PFSK-1 (cell line): ENCODE results near the gene MSH4. TPM values are rescaled to one million over a fixed set of nuclear protein-coding genes. Genes with fewer than 3 reads are reported as not detected.
A peak's percentile ranks its signal among the peaks of the same experiment; 100 is the strongest.

ENCODE experiments used
- FOXP2 ChIP-seq: optimal IDR thresholded peaks from 2 replicates; pipeline ENCODE3; 2011; ENCODE audit warnings: borderline replicate concordance, control low read depth, inconsistent platforms; ENCODE audit not compliant: insufficient read depth; ENCODE audit errors: extremely low read length, extremely low read depth
- POLR2AphosphoS5 ChIP-seq: IDR thresholded peaks from 2 replicates; pipeline ENCODE4 v1.6.1; 2012; ENCODE audit warnings: low read depth, mild to moderate bottlenecking, control low read depth, low read length, moderate library complexity
- SIN3A ChIP-seq: IDR thresholded peaks from 2 replicates; pipeline ENCODE4 v1.6.1; 2012; ENCODE audit warnings: mild to moderate bottlenecking, low read length, moderate library complexity, borderline replicate concordance; ENCODE audit not compliant: insufficient read depth
- TAF1 ChIP-seq: IDR thresholded peaks from 2 replicates; pipeline ENCODE4 v1.6.1; 2012; ENCODE audit warnings: low read length, control low read depth, borderline replicate concordance; ENCODE audit not compliant: insufficient read depth
- polyA plus RNA-seq: library from polyadenylated mRNA; unstranded; fragments of >200 nt; gene quantifications from one replicate; pipeline ENCODE4 v1.2.1, GENCODE V29; 2012; ENCODE audit warnings: low read depth, missing spikeins; ENCODE audit not compliant: insufficient read length
- TF ChIP-seq, protein P1 (sequence below), 2 experiments: IDR thresholded peaks; 2 replicates each; pipeline versions ENCODE4 v1.6.1 to v1.8.0; 2011 to 2012; ENCODE audit warnings: low read depth in 2 of 2, low read length in 2 of 2, control low read depth in 1 of 2, inconsistent platforms in 1 of 2, mild to moderate bottlenecking in 1 of 2, moderate library complexity in 1 of 2; ENCODE audit not compliant: insufficient read depth in 1 of 2

The MSH4 gene
- not detected for polyA plus RNA-seq

DNA sequence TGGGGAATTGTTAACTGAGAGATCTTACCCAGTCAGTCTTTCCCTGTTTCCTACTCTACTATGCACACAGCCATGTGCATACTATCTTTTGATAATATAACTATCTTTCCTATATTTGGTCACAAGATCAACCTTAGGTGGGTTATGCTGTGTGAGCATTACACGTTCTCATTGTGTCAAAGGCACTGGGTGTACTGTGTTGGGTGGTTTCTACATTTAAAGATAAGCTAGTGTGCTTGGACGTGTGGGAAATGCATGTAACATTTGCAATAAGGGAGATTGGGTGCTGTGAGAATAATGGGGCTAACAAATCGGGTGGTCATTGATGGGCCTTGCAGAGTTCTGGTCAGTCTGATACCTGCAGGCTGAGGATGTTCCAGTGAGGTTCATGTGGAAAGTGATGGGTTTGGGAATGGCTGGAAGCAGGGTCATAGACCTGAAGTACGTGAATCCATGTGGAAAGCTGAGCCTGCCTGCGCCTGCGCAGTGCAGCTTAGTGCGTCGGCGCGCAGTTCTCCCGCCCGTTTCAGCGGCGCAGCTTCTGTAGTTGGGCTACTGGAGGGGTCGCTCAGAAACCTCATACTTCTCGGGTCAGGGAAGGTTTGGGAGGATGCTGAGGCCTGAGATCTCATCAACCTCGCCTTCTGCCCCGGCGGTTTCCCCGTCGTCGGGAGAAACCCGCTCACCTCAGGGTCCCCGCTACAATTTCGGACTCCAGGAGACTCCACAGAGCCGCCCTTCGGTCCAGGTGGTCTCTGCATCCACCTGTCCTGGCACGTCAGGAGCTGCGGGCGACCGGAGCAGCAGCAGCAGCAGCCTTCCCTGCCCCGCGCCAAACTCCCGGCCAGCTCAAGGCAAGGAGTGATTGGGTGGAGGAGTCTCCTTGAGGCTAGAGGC lies at the start of gene MSH4:
TSS of gene MSH4 (plus strand) at position 507 of the 897 bp plus-strand sequence. CDS start at position 611, 104 bp downstream.
- TF ChIP-seq POLR2AphosphoS5 (peak; percentile 93), SIN3A (peak; percentile 72; the same call in 1 of the 2 replicates)
- TF ChIP-seq, protein P1, sequence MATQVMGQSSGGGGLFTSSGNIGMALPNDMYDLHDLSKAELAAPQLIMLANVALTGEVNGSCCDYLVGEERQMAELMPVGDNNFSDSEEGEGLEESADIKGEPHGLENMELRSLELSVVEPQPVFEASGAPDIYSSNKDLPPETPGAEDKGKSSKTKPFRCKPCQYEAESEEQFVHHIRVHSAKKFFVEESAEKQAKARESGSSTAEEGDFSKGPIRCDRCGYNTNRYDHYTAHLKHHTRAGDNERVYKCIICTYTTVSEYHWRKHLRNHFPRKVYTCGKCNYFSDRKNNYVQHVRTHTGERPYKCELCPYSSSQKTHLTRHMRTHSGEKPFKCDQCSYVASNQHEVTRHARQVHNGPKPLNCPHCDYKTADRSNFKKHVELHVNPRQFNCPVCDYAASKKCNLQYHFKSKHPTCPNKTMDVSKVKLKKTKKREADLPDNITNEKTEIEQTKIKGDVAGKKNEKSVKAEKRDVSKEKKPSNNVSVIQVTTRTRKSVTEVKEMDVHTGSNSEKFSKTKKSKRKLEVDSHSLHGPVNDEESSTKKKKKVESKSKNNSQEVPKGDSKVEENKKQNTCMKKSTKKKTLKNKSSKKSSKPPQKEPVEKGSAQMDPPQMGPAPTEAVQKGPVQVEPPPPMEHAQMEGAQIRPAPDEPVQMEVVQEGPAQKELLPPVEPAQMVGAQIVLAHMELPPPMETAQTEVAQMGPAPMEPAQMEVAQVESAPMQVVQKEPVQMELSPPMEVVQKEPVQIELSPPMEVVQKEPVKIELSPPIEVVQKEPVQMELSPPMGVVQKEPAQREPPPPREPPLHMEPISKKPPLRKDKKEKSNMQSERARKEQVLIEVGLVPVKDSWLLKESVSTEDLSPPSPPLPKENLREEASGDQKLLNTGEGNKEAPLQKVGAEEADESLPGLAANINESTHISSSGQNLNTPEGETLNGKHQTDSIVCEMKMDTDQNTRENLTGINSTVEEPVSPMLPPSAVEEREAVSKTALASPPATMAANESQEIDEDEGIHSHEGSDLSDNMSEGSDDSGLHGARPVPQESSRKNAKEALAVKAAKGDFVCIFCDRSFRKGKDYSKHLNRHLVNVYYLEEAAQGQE (IDR thresholded peaks at IDR 0.05; ENCODE audit: insufficient read depth in 1 of 2, low read depth in 2 of 2, low read length in 2 of 2) = no peak

DNA sequence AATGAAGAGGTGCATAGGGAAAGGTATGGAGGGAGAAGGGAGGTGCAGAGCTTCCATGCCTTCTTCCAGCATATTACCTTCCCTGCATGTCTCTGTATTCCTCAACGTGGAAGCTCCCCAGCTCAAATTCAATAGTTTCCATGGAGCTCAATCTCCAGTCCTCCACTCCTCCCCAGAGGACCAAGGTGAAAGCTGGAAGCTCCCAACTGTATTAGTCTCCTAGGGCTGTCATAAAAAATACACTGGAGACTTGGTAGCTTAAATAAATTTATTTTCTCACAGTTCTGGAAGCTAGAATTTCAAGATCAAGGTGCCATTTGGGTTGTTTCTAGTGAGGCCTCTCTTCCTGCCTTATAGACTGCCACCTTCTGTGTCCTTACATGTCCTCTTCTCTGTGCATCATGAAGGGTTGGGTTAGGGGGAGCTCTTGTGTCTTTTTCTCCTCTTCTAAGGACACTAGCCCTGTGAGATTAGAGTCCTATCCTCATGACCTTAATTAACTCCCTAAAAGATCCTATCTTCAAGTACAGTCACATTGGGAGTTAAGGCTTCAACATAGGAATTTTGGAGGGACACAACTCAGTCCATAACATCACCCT lies 32.5 kb upstream of the MSH4 start:
- TF ChIP-seq FOXP2 (no peak), TAF1 (no peak), SIN3A (no peak), POLR2AphosphoS5 (no peak)
- TF ChIP-seq, protein P1 (IDR thresholded peaks at IDR 0.05; ENCODE audit: insufficient read depth in 1 of 2, low read depth in 2 of 2, low read length in 2 of 2) = no peak

DNA sequence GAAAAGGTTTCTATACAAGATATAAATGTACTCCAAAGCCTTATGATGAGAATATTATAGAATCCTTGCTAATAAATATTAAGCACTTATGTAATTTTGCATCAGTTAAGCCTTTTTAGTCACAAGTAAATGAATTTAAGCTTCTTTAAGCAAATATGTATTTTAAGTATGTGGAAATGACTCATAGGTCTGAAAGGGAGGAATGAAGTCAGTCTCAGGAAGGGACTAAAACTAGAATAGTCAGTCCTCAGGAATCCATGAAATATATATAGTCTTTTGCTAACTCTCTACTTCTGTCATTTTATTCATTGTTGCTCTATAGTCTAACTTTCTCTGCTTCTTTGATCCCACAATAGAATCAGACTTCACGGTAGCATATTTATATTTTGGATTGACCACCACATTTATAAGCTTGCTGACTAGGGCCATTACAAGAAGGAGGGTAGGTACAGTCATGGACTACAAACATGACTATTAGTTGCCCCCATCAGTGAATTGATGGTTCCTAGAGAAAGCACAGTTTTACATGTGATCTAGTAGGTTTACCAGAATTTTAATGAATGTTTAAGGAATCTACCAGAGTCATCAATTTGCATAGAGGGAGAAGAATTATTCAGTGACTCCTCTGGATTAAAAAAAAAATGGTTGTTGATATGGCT lies 30.9 kb upstream of the MSH4 start:
- TF ChIP-seq POLR2AphosphoS5 (no peak), TAF1 (no peak)
- TF ChIP-seq, protein P1 (IDR thresholded peaks at IDR 0.05; ENCODE audit: insufficient read depth in 1 of 2, low read depth in 2 of 2, low read length in 2 of 2) = no peak

DNA sequence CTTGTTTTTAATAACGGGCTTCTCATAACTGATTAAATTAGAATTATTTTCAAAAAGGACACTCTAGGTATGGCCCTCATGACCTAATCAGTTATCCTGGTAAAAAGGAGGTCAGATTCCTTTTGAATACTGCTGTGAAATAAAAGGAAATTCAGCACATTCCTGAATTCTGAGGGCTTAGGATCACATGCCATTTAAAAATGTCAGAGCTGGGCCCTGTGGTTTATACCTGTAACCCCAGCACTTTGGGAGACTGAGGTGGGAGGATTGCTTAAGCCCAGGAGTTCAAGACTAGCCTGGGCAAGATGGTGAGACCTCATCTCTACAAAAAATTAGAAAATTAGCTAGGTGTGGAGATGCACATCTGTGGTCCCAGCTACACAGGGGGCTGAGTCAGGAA lies 28.7 kb upstream of the MSH4 start:
- no peak for TF ChIP-seq SIN3A
- TF ChIP-seq TAF1 = no peak
- TF ChIP-seq POLR2AphosphoS5 = no peak
- no peak for TF ChIP-seq FOXP2
- TF ChIP-seq, protein P1 (IDR thresholded peaks at IDR 0.05; ENCODE audit: insufficient read depth in 1 of 2, low read depth in 2 of 2, low read length in 2 of 2) = no peak
